Left lung (tissue), 10 donors: Measurements from ENCODE around the gene PRKG2. TPM values are rescaled to one million over a fixed set of nuclear protein-coding genes. Genes with fewer than 3 reads are reported as not detected.

Source experiments
- ATAC-seq: fragments of 200-7000 bp; cut with Tn5 transposase; one replicate; pipeline ENCODE4 v1.9.1; 2020; ENCODE audit warnings: moderate library complexity
- DNase-seq, 4 donors: peaks; one replicate each; pipeline ENCODE4 v3.0.0-alpha.2; 2013 to 2020
- H3K27ac ChIP-seq, 2 donors: fragments of 200-600 bp; sonication (generic) in 1 of 2; one replicate each; pipeline versions ENCODE4 v1.5.0 to v1.8.0; 2020 to 2021
- H3K27me3 ChIP-seq, 2 donors: fragments of 200-600 bp; sonication (generic) in 1 of 2; one replicate each; pipeline versions ENCODE4 v1.5.0 to v1.8.0; 2020 to 2021
- H3K36me3 ChIP-seq, 2 donors: fragments of 200-600 bp; sonication (generic) in 1 of 2; one replicate each; pipeline versions ENCODE4 v1.5.0 to v1.8.0; 2020 to 2021
- H3K4me1 ChIP-seq, 2 donors: fragments of 200-600 bp; one replicate each; pipeline ENCODE4 v1.8.0; 2021
- H3K4me3 ChIP-seq, 2 donors: fragments of 200-600 bp; sonication (generic) in 1 of 2; one replicate each; pipeline versions ENCODE4 v1.5.0 to v1.8.0; 2020 to 2021; ENCODE audit warnings: mild to moderate bottlenecking in 1 of 2
- H3K9me3 ChIP-seq, 2 donors: fragments of 200-600 bp; sonication (generic) in 1 of 2; one replicate each; pipeline versions ENCODE4 v1.5.0 to v1.8.0; 2020 to 2021
- CTCF ChIP-seq, 2 donors: fragments of 200-600 bp; sonication (generic) in 1 of 2; IDR thresholded peaks; one replicate each; pipeline versions ENCODE4 v1.5.0 to v1.8.0; 2021; ENCODE audit warnings: antibody characterized with exemption in 2 of 2
- intact Hi-C, 2 donors: fragments of 100-400 bp; cut with DNase I; formaldehyde crosslinking; loops; one replicate each; pipeline versions ENCODE4 v1.11.2 to v1.14.2; 2022
- polyA plus RNA-seq, 6 donors: library from polyadenylated mRNA; unstranded; fragments of 120-200 nt; gene quantifications; one replicate each; pipeline ENCODE4 v1.2.1, GENCODE V29; 2013; ENCODE audit not compliant: insufficient read length in 6 of 6
- total RNA-seq, 2 donors: library from RNA; stranded (reverse); fragmentation: NEBNext Ultra II Directional; extraction: Animal tissue kit (Norgen Biotek cat#: 25700); gene quantifications; one replicate each; pipeline ENCODE4 v1.2.1, GENCODE V29; 2021
- donor health status: DM: no; HTN: yes; CAD: no.
- donor health status: DM: no; HTN: no; CAD: no.

The PRKG2 gene
- total and polyA plus RNA-seq, 8 donors: 2.0 to 6.2 (median 3.4) TPM

GRCh38 chr4:81257816-81258215 lies 42.8 kb upstream of the PRKG2 start:
- intact Hi-C loops: no loop called here
- Histone ChIP-seq H3K27me3 (no peaks in the 10 kb centered on the region), H3K4me1 (no peaks in the 10 kb centered on the region), H3K36me3 (no peaks in the 10 kb centered on the region), H3K9me3 (no peaks in the 10 kb centered on the region), H3K4me3 (no peak overlapping the region), H3K27ac (no peak overlapping the region)
- DNase-seq (no peak), ATAC-seq (no peak)
- no peak for TF ChIP-seq CTCF (IDR thresholded peaks at IDR 0.05)

GRCh38 chr4:81257021-81257420 lies 42.0 kb upstream of the PRKG2 start:
- no peak for DNase-seq
- no peak for TF ChIP-seq CTCF (IDR thresholded peaks at IDR 0.05)

GRCh38 chr4:81256059-81256970 lies 41.3 kb upstream of the PRKG2 start:
- ATAC-seq: peak; percentile 78
- no peak for TF ChIP-seq CTCF (IDR thresholded peaks at IDR 0.05)
- H3K27ac ChIP-seq: peak overlapping the region; percentile 27 to 31

More at GRCh38 chr4:81257021-81257420, 42.0 kb upstream of the PRKG2 start:
- peak; percentile 35 for ATAC-seq
- Histone ChIP-seq H3K9me3 (no peaks in the 10 kb centered on the region), H3K27me3 (no peaks in the 10 kb centered on the region), H3K36me3 (no peaks in the 10 kb centered on the region), H3K27ac (peak overlapping the region in 1 of 2 donors; percentile 27), H3K4me1 (no peaks in the 10 kb centered on the region), H3K4me3 (no peak overlapping the region)
- intact Hi-C loops: no loop called here

GRCh38 chr4:81255524-81255923 lies 40.5 kb upstream of the PRKG2 start:
- Histone ChIP-seq H3K4me1 (no peaks in the 10 kb centered on the region), H3K27ac (no peak overlapping the region), H3K9me3 (peaks cover 0 to 3% of the 10 kb centered on the region in 2 donors), H3K27me3 (no peaks in the 10 kb centered on the region), H3K36me3 (no peaks in the 10 kb centered on the region), H3K4me3 (no peak overlapping the region)
- no peak for DNase-seq
- ATAC-seq: peak; percentile 49
- intact Hi-C loops: no loop called here
- no peak for TF ChIP-seq CTCF (IDR thresholded peaks at IDR 0.05)

More at GRCh38 chr4:81256059-81256970, 41.3 kb upstream of the PRKG2 start:
- Histone ChIP-seq H3K36me3 (no peaks in the 10 kb centered on the region), H3K4me3 (no peak overlapping the region), H3K4me1 (no peaks in the 10 kb centered on the region), H3K9me3 (peaks cover 0 to 2% of the 10 kb centered on the region in 2 donors), H3K27me3 (no peaks in the 10 kb centered on the region)
- intact Hi-C loops: no loop called here
- DNase-seq: no peak

- H3K9me3 ChIP-seq: peaks cover 0 to 3% of the 10 kb centered on the region in 2 donors
- no peak for TF ChIP-seq CTCF (IDR thresholded peaks at IDR 0.05)
- H3K36me3 ChIP-seq: no peaks in the 10 kb centered on the region
- no peak for DNase-seq
- no peak overlapping the region for H3K27ac ChIP-seq
- intact Hi-C loops: no loop called here
- no peaks in the 10 kb centered on the region for H3K4me1 ChIP-seq
- H3K4me3 ChIP-seq: no peak overlapping the region
- ATAC-seq: no peak
- no peaks in the 10 kb centered on the region for H3K27me3 ChIP-seq
Measured at GRCh38 chr4:81250430-81250829, 35.4 kb upstream of the PRKG2 start.
